Endothelial cell of umbilical vein (primary cell): ENCODE data around the gene SPON1. TPM values are rescaled to one million over a fixed set of nuclear protein-coding genes. Genes with fewer than 3 reads are reported as not detected.
A peak's percentile ranks its signal among the peaks of the same experiment; 100 is the strongest.

ENCODE experiments used
- BruUV-seq: library from RNA; stranded (reverse); fragments of 400-500 nt; replicated peaks from 2 replicates; lab custom pipeline; 2021; lab: Mats Ljungman, UMichigan
- CTCF ChIA-PET: fragments of 300-600, 350-600 bp; sonication (Branson Sonifier 250); formaldehyde crosslinking; loops from one replicate; lab custom pipeline; 2021; ENCODE audit warnings: antibody characterized with exemption, inconsistent platforms; lab: Charles Lee
- POLR2A ChIA-PET: fragments of 300-600, 350-600 bp; sonication (Branson Sonifier 250); formaldehyde crosslinking; loops from one replicate; lab custom pipeline; 2021; ENCODE audit warnings: antibody characterized with exemption, inconsistent platforms; lab: Charles Lee
- DNase-seq: peaks from one replicate; pipeline ENCODE4 v3.0.0-alpha.2; 2011; ENCODE audit warnings: low read depth, low spot score
- FAIRE-seq: peaks from 2 replicates; lab custom pipeline; 2011; peaks lifted over from hg19 to GRCh38; lab: Jason Lieb, UNC
- H2AFZ ChIP-seq: 2 replicates; pipeline ENCODE4 v1.6.0; 2012; ENCODE audit warnings: low read depth, low read length, control low read depth, inconsistent platforms
- H3K27ac ChIP-seq: 2 replicates; pipeline ENCODE4 v1.5.1; 2011; ENCODE audit warnings: low read depth, mild to moderate bottlenecking, control low read depth, low read length, moderate library complexity; ENCODE audit not compliant: insufficient read depth
- H3K27me3 ChIP-seq, 2 experiments: 2 replicates each; pipeline versions ENCODE4 v1.6.0 to v1.6.1; 2011; ENCODE audit warnings: low read length in 2 of 2, mixed read lengths in 1 of 2; ENCODE audit not compliant: control insufficient read depth in 2 of 2, insufficient read depth in 2 of 2
- H3K36me3 ChIP-seq, 2 experiments: 2 replicates in 1 of 2; 3 replicates in 1 of 2; pipeline ENCODE4 v1.5.1; 2011; ENCODE audit warnings: low read length in 2 of 2, mild to moderate bottlenecking in 1 of 2, moderate library complexity in 1 of 2; ENCODE audit not compliant: control insufficient read depth in 2 of 2, insufficient read depth in 2 of 2; ENCODE audit errors: extremely low read depth in 1 of 2
- H3K4me1 ChIP-seq: 3 replicates; pipeline ENCODE4 v1.5.1; 2011; ENCODE audit warnings: mild to moderate bottlenecking, low read length; ENCODE audit not compliant: control insufficient read depth, insufficient read depth; ENCODE audit errors: extremely low read depth
- H3K4me2 ChIP-seq: 2 replicates; pipeline ENCODE4 v1.6.1; 2011; ENCODE audit warnings: low read length, control low read depth, mixed read lengths; ENCODE audit not compliant: insufficient read depth
- H3K4me3 ChIP-seq, 3 experiments: fragments of 200-600 bp in 1 of 3; sonication (generic), shearing (Covaris generic) in 1 of 3; replicated peaks in 1 of 3; 2 replicates each; pipeline ENCODE4 v1.5.1; 2011 to 2016; ENCODE audit warnings: control low read depth in 3 of 3, low read length in 3 of 3, mild to moderate bottlenecking in 2 of 3, inconsistent platforms in 1 of 3, low read depth in 1 of 3, moderate library complexity in 1 of 3; ENCODE audit not compliant: insufficient read depth in 1 of 3
- H3K79me2 ChIP-seq: 2 replicates; pipeline ENCODE4 v1.6.0; 2012; ENCODE audit warnings: low read length, inconsistent platforms; ENCODE audit not compliant: control insufficient read depth, insufficient read depth
- H3K9ac ChIP-seq: replicated peaks from 2 replicates; pipeline ENCODE3; 2011; ENCODE audit warnings: low read length, control low read depth; ENCODE audit not compliant: insufficient read depth; ENCODE audit errors: extremely low read depth
- H3K9me1 ChIP-seq: replicated peaks from 3 replicates; pipeline ENCODE4 v1.6.0; 2011; ENCODE audit warnings: mild to moderate bottlenecking, low read length; ENCODE audit not compliant: control insufficient read depth, insufficient read depth; ENCODE audit errors: extremely low read depth
- H3K9me3 ChIP-seq: replicated peaks from 2 replicates; pipeline ENCODE4 v1.5.1; 2012; ENCODE audit warnings: low read length, inconsistent platforms; ENCODE audit not compliant: control insufficient read depth, insufficient read depth
- H4K20me1 ChIP-seq: replicated peaks from 2 replicates; pipeline ENCODE3; 2011; ENCODE audit warnings: mild to moderate bottlenecking, low read length; ENCODE audit not compliant: control insufficient read depth, insufficient read depth; ENCODE audit errors: extremely low read depth
- EZH2 ChIP-seq: IDR thresholded peaks from 2 replicates; pipeline ENCODE4 v1.6.1; 2012; ENCODE audit warnings: borderline replicate concordance, low read depth, mild to moderate bottlenecking, moderate library complexity, low read length, inconsistent platforms; ENCODE audit not compliant: severe bottlenecking
- FOS ChIP-seq: IDR thresholded peaks from 2 replicates; pipeline ENCODE4 v1.6.1; 2011; ENCODE audit warnings: mild to moderate bottlenecking, low read length, moderate library complexity, borderline replicate concordance; ENCODE audit not compliant: insufficient read depth
- GATA2 ChIP-seq: IDR thresholded peaks from 2 replicates; pipeline ENCODE4 v1.7.0; 2011; ENCODE audit warnings: low read depth, mild to moderate bottlenecking, moderate library complexity, mixed read lengths, low read length; ENCODE audit not compliant: insufficient read length, insufficient read depth
- JUN ChIP-seq: IDR thresholded peaks from 2 replicates; pipeline ENCODE4 v1.6.1; 2011; ENCODE audit warnings: borderline replicate concordance, low read depth; ENCODE audit not compliant: insufficient read length, insufficient read depth
- MYC ChIP-seq: IDR thresholded peaks from one replicate; pipeline ENCODE4 v1.6.1; 2011; ENCODE audit warnings: mild to moderate bottlenecking, low read depth, low read length
- POLR2A ChIP-seq: IDR thresholded peaks from 2 replicates; pipeline ENCODE4 v1.6.1; 2012; ENCODE audit warnings: low read depth, mild to moderate bottlenecking, control low read depth, low read length
- POLR2AphosphoS5 ChIP-seq: IDR thresholded peaks from 2 replicates; pipeline ENCODE4 v1.6.1; 2012; ENCODE audit warnings: low read depth, mild to moderate bottlenecking, control low read depth, low read length, moderate library complexity; ENCODE audit not compliant: insufficient read depth
- dilution Hi-C: fragments of 300-500 bp; cut with MboI; formaldehyde crosslinking; loops from one replicate; pipeline ENCODE4 v1.15.0; 2019; ENCODE audit warnings: low sequenced_read_pairs; ENCODE audit not compliant: extremely low pct_ligation_motif_present
- intact Hi-C: fragments of 100-400 bp; cut with micrococcal nuclease; formaldehyde crosslinking; loops from one replicate; pipeline ENCODE4 v1.10.0; 2022
- polyA plus RNA-seq, 4 experiments: library from polyadenylated mRNA; depleted of rRNA in 3 of 4; stranded (reverse) in 3 of 4; unstranded in 1 of 4; fragments of >200 nt; gene quantifications; 2 replicates each; pipeline versions ENCODE4 v1.2.1 to v1.2.3, GENCODE V29; 2011 to 2012; ENCODE audit warnings: missing spikeins in 1 of 4
- total RNA-seq: library from RNA; stranded (reverse); gene quantifications from 2 replicates; pipeline ENCODE4 v1.2.3, GENCODE V29; 2021
- TF ChIP-seq, protein P1 (sequence below), 2 donors: IDR thresholded peaks; 1 replicate in 1 of 2; 2 replicates in 1 of 2; pipeline ENCODE4 v1.5.1; 2011; ENCODE audit warnings: low read length in 2 of 2, mild to moderate bottlenecking in 2 of 2, moderate library complexity in 2 of 2, control low read depth in 1 of 2, inconsistent platforms in 1 of 2, low read depth in 1 of 2; ENCODE audit not compliant: insufficient read depth in 1 of 2; ENCODE audit errors: extremely low read depth in 1 of 2

Gene SPON1
- total and polyA plus RNA-seq, 2 donors (not counting 3 experiments of a cell fraction or from before 2014, with no cell fraction given) = 0.31 TPM; not detected in 1

DNA sequence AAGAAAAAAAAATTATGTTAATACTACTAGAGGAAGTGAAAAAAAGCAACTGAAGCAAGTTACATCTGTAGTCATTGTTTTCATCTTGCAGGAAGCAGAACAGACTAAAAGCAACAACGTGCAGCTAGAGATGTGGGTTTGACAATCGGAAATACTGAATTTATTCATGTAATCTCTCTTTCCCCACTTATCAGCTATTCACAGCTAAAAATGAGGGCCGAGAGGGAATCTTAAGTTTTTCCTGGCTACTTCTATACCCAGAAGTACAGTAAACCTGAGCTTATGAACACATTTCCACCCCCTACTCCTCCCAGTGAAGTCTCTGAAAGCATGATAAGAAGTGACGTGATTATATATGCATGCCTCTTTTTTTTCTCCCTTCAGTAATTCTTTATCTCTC lies 116.5 kb downstream of the SPON1 start:
- H3K27me3 ChIP-seq = peaks cover 0 to 7% of the 10 kb centered on the region in 2 experiments
- no peak overlapping the region for H3K4me3 ChIP-seq
- H3K9me3 ChIP-seq = no peaks in the 10 kb centered on the region
- H2AFZ ChIP-seq = no peak overlapping the region
- no peaks in the 10 kb centered on the region for H4K20me1 ChIP-seq
- H3K4me1 ChIP-seq = no peaks in the 10 kb centered on the region
- H3K79me2 ChIP-seq = no peaks in the 10 kb centered on the region
- ChIA-PET CTCF (interaction anchor here (1.3 kb wide), 1 partner anchor 28 kb away, joined by 3 read pairs; no protein-coding TSS in a partner anchor), POLR2A (no interaction called here)
- H3K4me2 ChIP-seq = no peak overlapping the region
- intact Hi-C loops (no loop called here), dilution Hi-C loops (no loop called here)
- TF ChIP-seq POLR2AphosphoS5 (no peak), EZH2 (no peak), GATA2 (no peak), FOS (no peak), POLR2A (no peak), JUN (no peak), MYC (no peak)
- TF ChIP-seq, protein P1, sequence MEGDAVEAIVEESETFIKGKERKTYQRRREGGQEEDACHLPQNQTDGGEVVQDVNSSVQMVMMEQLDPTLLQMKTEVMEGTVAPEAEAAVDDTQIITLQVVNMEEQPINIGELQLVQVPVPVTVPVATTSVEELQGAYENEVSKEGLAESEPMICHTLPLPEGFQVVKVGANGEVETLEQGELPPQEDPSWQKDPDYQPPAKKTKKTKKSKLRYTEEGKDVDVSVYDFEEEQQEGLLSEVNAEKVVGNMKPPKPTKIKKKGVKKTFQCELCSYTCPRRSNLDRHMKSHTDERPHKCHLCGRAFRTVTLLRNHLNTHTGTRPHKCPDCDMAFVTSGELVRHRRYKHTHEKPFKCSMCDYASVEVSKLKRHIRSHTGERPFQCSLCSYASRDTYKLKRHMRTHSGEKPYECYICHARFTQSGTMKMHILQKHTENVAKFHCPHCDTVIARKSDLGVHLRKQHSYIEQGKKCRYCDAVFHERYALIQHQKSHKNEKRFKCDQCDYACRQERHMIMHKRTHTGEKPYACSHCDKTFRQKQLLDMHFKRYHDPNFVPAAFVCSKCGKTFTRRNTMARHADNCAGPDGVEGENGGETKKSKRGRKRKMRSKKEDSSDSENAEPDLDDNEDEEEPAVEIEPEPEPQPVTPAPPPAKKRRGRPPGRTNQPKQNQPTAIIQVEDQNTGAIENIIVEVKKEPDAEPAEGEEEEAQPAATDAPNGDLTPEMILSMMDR (IDR thresholded peaks at IDR 0.05; ENCODE audit: extremely low read depth in 1 of 2, insufficient read depth in 1 of 2, low read depth in 1 of 2, low read length in 2 of 2) = no peak
- no peaks in the 10 kb centered on the region for H3K9me1 ChIP-seq
- no peak overlapping the region for H3K27ac ChIP-seq
- no peak overlapping the region for H3K9ac ChIP-seq
- FAIRE-seq (no peak), DNase-seq (peak; percentile 37)
- H3K36me3 ChIP-seq = no peaks in the 10 kb centered on the region
- no TSS peak for BruUV-seq
